Measurements from ENCODE around the gene TLR8.

Gene TLR8

DNA sequence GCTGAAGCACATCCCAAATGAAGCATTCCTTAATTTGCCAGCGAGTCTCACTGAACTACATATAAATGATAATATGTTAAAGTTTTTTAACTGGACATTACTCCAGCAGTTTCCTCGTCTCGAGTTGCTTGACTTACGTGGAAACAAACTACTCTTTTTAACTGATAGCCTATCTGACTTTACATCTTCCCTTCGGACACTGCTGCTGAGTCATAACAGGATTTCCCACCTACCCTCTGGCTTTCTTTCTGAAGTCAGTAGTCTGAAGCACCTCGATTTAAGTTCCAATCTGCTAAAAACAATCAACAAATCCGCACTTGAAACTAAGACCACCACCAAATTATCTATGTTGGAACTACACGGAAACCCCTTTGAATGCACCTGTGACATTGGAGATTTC, 14.6 kb downstream of the TLR8 start:
- TF ChIP-seq REST (IDR thresholded peaks at IDR 0.05; ENCODE audit: insufficient read depth in 1 of 2, low read depth in 2 of 2, low read length in 2 of 2) (no peak), FOXP2 (optimal IDR thresholded peaks at IDR 0.05; ENCODE audit: borderline replicate concordance, extremely low read depth, extremely low read length, insufficient read depth) (no peak), POLR2AphosphoS5 (IDR thresholded peaks at IDR 0.05; ENCODE audit: low read depth, low read length) (no peak), TAF1 (IDR thresholded peaks at IDR 0.05; ENCODE audit: borderline replicate concordance, insufficient read depth, low read length) (no peak), SIN3A (IDR thresholded peaks at IDR 0.05; ENCODE audit: borderline replicate concordance, insufficient read depth, low read length) (no peak)

DNA sequence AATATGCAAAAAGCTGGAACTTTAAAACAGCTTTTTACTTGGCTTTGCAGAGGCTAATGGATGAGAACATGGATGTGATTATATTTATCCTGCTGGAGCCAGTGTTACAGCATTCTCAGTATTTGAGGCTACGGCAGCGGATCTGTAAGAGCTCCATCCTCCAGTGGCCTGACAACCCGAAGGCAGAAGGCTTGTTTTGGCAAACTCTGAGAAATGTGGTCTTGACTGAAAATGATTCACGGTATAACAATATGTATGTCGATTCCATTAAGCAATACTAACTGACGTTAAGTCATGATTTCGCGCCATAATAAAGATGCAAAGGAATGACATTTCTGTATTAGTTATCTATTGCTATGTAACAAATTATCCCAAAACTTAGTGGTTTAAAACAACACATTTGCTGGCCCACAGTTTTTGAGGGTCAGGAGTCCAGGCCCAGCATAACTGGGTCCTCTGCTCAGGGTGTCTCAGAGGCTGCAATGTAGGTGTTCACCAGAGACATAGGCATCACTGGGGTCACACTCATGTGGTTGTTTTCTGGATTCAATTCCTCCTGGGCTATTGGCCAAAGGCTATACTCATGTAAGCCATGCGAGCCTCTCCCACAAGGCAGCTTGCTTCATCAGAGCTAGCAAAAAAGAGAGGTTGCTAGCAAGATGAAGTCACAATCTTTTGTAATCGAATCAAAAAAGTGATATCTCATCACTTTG, 15.6 kb downstream of the TLR8 start:
- TF ChIP-seq SIN3A (IDR thresholded peaks at IDR 0.05; ENCODE audit: borderline replicate concordance, insufficient read depth, low read length) = no peak
- no peak for TF ChIP-seq TAF1 (IDR thresholded peaks at IDR 0.05; ENCODE audit: borderline replicate concordance, insufficient read depth, low read length)
- TF ChIP-seq REST (IDR thresholded peaks at IDR 0.05; ENCODE audit: insufficient read depth in 1 of 2, low read depth in 2 of 2, low read length in 2 of 2) = no peak
- no peak for TF ChIP-seq FOXP2 (optimal IDR thresholded peaks at IDR 0.05; ENCODE audit: borderline replicate concordance, extremely low read depth, extremely low read length, insufficient read depth)
- no peak for TF ChIP-seq POLR2AphosphoS5 (IDR thresholded peaks at IDR 0.05; ENCODE audit: low read depth, low read length)

DNA sequence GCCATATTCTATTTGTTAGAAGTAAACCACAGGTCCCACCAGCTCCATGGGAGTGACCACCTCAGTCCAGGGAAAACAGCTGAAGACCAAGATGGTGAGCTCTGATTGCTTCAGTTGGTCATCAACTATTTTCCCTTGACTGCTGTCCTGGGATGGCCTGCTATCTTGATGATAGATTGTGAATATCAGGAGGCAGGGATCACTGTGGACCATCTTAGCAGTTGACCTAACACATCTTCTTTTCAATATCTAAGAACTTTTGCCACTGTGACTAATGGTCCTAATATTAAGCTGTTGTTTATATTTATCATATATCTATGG, 16.1 kb downstream of the TLR8 start:
- no peak for TF ChIP-seq SIN3A (IDR thresholded peaks at IDR 0.05; ENCODE audit: borderline replicate concordance, insufficient read depth, low read length)

- TF ChIP-seq REST (IDR thresholded peaks at IDR 0.05; ENCODE audit: insufficient read depth in 1 of 2, low read depth in 2 of 2, low read length in 2 of 2) (no peak), SIN3A (IDR thresholded peaks at IDR 0.05; ENCODE audit: borderline replicate concordance, insufficient read depth, low read length) (no peak), TAF1 (IDR thresholded peaks at IDR 0.05; ENCODE audit: borderline replicate concordance, insufficient read depth, low read length) (no peak), FOXP2 (optimal IDR thresholded peaks at IDR 0.05; ENCODE audit: borderline replicate concordance, extremely low read depth, extremely low read length, insufficient read depth) (no peak), POLR2AphosphoS5 (IDR thresholded peaks at IDR 0.05; ENCODE audit: low read depth, low read length) (no peak)
Observed at GRCh38 chrX:12929701-12930100, 23.3 kb downstream of the TLR8 start.

DNA sequence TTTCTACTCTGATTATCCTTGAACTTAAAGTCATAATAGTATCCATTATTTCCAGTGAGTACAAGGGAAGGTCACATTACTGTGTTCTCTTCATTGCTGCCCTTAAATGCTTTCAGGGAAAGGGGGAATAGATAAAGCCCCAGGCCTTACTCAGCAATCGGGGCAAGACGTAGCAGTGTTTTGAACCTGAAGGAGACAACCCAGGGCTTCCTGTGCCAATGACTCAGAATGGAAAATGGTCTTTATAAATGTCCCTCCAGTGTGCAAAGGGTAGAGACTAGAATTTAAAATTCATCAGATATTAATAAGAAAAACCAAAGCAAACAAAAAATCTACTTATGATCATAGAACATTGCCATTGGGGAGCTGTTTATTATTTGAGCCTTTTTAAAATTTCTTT, 23.7 kb downstream of the TLR8 start:
- TF ChIP-seq TAF1 (IDR thresholded peaks at IDR 0.05; ENCODE audit: borderline replicate concordance, insufficient read depth, low read length) (no peak), REST (IDR thresholded peaks at IDR 0.05; ENCODE audit: insufficient read depth in 1 of 2, low read depth in 2 of 2, low read length in 2 of 2) (no peak), POLR2AphosphoS5 (IDR thresholded peaks at IDR 0.05; ENCODE audit: low read depth, low read length) (no peak), FOXP2 (optimal IDR thresholded peaks at IDR 0.05; ENCODE audit: borderline replicate concordance, extremely low read depth, extremely low read length, insufficient read depth) (no peak), SIN3A (IDR thresholded peaks at IDR 0.05; ENCODE audit: borderline replicate concordance, insufficient read depth, low read length) (no peak)
